Measurements from ENCODE around the gene ROR1.

Gene ROR1

GRCh38 chr1:63935143-63935542, 161.3 kb downstream of the ROR1 start:
- peak; percentile 69 for TF ChIP-seq CTCF (IDR thresholded peaks at IDR 0.05; ENCODE audit: insufficient read depth, low read depth, low read length, missing control alignments)
- no peak overlapping the region for H3K4me3 ChIP-seq (ENCODE audit: low read length)
- peak; percentile 53 for DNase-seq (ENCODE audit: low read depth)

DNA sequence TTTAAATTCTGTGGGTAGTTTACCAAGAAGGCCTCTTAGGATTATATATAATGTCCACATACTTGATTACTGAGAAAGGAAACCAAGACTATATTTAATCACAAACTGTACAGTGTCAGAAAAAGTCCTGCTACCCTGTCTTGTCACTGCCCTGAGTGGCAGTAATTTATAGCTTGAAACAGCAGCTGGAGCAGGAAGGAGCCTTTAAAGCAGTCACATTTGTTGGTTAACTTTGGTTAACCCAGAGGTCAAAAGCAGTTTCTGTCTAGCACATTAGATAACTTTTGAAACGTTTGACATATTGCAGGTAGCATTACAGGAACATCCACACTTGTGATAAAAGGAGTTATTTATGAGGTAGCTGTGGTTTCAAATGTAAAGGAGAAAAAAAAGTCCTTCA, 161.7 kb downstream of the ROR1 start:
- no peak for TF ChIP-seq CTCF (IDR thresholded peaks at IDR 0.05; ENCODE audit: insufficient read depth, low read depth, low read length, missing control alignments)
- no peak for DNase-seq (ENCODE audit: low read depth)
- H3K4me3 ChIP-seq (ENCODE audit: low read length) = no peak overlapping the region

- TF ChIP-seq CTCF (IDR thresholded peaks at IDR 0.05; ENCODE audit: insufficient read depth, low read depth, low read length, missing control alignments) = no peak
- no peak overlapping the region for H3K4me3 ChIP-seq (ENCODE audit: low read length)
- no peak for DNase-seq (ENCODE audit: low read depth)
Observed at GRCh38 chr1:63936276-63936675, 162.5 kb downstream of the ROR1 start.

- no peak for DNase-seq (ENCODE audit: low read depth)
- TF ChIP-seq CTCF (IDR thresholded peaks at IDR 0.05; ENCODE audit: insufficient read depth, low read depth, low read length, missing control alignments) = no peak
- no peak overlapping the region for H3K4me3 ChIP-seq (ENCODE audit: low read length)
Observed at GRCh38 chr1:63936801-63937200, 163.0 kb downstream of the ROR1 start.

DNA sequence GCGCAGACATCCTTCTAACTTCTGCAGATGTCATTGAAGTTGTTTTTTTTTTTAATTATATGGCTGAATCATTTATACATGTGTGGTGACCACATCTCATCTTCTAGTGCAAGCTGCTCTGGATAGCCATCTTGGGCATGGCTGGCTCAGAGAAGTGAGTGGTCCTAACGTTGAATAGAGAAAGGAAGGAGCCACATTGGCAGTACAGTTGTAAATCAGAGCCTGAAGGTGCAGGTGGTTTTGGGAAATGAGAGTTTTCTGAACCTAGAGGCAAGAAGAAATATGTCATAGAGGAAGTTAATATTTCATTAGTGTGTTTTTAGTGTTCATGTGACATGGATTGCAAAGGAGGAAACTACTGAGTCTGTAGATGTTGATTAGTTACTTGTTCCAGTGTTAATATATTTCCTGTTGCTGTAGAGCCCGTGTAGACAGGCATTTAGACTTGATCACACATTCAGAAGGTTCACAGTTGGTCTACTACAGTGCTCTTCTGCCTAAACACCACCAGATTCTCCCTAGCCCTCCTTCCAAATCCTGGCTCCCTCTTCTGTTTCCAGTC, 163.7 kb downstream of the ROR1 start:
- TF ChIP-seq CTCF (IDR thresholded peaks at IDR 0.05; ENCODE audit: insufficient read depth, low read depth, low read length, missing control alignments) = no peak
- DNase-seq (ENCODE audit: low read depth) = no peak
- no peak overlapping the region for H3K4me3 ChIP-seq (ENCODE audit: low read length)

DNA sequence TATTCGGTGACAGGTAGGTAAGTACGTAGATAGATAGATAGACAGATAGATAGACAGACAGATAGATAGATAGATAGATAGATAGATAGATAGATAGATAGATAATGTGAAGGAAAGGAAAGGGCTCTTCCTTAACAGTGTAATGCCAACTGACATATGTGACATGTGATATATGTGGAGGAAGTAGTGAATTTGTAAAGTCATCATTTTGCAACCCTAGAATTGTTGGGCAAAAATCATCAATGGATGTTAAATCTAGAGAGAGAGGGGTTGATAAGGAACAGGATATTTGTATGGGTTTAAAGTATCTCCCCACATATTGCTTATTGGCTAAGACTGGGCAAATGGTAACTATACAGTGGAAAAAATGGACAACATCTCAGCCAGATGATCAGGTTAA, 166.6 kb downstream of the ROR1 start:
- DNase-seq (ENCODE audit: low read depth) = no peak
- TF ChIP-seq CTCF (IDR thresholded peaks at IDR 0.05; ENCODE audit: insufficient read depth, low read depth, low read length, missing control alignments) = no peak
- H3K4me3 ChIP-seq (ENCODE audit: low read length) = no peak overlapping the region

DNA sequence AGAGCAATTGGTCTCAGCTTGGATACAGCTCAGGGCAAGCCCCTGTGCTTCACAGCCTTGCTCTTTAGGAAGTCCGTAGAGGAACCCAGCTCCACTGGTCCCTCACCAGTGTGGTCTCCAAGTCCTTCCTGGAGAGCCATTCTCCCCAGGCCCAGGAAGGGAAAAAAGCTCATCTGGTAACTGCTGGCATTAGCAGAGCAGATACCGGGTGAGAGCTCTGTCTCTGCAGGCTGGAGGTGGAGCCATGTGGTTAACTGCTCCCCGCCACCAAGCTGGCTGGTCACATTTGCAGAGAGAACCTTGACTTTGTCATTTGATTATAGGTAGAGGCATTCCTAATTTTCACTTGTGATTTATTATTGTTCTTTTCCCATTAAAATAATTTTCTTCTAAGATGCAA, 169.6 kb downstream of the ROR1 start:
- no peak for TF ChIP-seq CTCF (IDR thresholded peaks at IDR 0.05; ENCODE audit: insufficient read depth, low read depth, low read length, missing control alignments)
- H3K4me3 ChIP-seq (ENCODE audit: low read length) = no peak overlapping the region
- no peak for DNase-seq (ENCODE audit: low read depth)

Measured in epithelial cell of esophagus (primary cell).